ENCODE results near the gene CFAP58. TPM values are rescaled to one million over a fixed set of nuclear protein-coding genes. Genes with fewer than 3 reads are reported as not detected.

CFAP58 gene
- total and polyA plus RNA-seq, 2 of the 13 experiments (the other 11 are each of a cell fraction or from before 2014, with no cell fraction given) = 0.03 TPM; not detected in 1

DNA sequence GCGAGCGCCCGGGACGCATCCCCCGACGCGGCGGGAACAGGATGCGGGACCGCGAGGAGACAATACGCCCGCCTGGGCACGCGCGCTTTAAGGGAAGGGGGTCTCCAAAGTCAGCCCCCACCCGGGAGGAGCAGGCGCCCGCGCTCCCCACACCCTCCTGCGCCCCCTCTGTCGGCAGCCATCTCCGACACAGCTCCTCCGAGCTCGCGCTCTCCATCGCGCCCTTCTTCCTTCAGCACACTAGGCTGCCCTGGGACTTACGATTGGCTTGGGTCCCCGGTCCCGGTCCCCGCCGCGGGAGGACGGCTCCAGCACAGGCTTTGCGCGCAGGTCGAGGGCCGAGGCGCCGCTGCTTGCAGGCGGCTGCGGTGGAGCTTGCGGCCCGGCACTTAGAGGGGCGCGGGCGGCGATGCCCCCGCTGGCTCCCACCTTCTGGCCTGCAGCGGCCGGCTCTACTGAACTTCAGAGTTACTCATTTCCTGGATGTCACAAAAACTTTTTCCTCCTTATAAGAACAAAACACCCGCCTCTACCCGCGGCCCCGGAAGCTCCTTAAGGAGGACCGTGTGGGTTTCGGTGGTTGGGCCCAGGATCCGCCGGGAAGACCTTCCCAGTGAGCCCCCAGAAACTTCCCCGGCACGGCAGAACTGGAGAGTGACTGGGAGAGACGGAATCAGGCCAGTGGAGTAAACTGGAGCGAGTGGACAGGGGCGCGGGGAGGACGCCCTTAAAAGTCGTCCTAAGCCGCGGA, 15.5 kb upstream of the CFAP58 start, which contains the start of gene ITPRIP (continued):
- TF ChIP-seq, protein P1, sequence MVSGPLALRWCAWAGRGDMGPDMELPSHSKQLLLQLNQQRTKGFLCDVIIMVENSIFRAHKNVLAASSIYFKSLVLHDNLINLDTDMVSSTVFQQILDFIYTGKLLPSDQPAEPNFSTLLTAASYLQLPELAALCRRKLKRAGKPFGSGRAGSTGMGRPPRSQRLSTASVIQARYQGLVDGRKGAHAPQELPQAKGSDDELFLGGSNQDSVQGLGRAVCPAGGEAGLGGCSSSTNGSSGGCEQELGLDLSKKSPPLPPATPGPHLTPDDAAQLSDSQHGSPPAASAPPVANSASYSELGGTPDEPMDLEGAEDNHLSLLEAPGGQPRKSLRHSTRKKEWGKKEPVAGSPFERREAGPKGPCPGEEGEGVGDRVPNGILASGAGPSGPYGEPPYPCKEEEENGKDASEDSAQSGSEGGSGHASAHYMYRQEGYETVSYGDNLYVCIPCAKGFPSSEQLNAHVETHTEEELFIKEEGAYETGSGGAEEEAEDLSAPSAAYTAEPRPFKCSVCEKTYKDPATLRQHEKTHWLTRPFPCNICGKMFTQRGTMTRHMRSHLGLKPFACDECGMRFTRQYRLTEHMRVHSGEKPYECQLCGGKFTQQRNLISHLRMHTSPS (CRISPR knock-in tag; IDR thresholded peaks at IDR 0.05; ENCODE audit: low read depth) = no peak
- TF ChIP-seq ZNF747 (CRISPR knock-in tag; IDR thresholded peaks at IDR 0.05; ENCODE audit: borderline replicate concordance) (peak; percentile 79; the same call in 1 of the 2 replicates), THYN1 (CRISPR knock-in tag; IDR thresholded peaks at IDR 0.05; ENCODE audit: borderline replicate concordance, low read depth) (no peak), DZIP1 (CRISPR knock-in tag; IDR thresholded peaks at IDR 0.05) (peak; percentile 63; the same call in 1 of the 2 replicates), DPF2 (CRISPR knock-in tag; IDR thresholded peaks at IDR 0.05; ENCODE audit: borderline replicate concordance, low read depth) (no peak), TBL1XR1 (IDR thresholded peaks at IDR 0.05; ENCODE audit: borderline replicate concordance, low read length, partially characterized antibody) (no peak), DR1 (CRISPR knock-in tag; IDR thresholded peaks at IDR 0.05) (no peak), DMTF1 (CRISPR knock-in tag; IDR thresholded peaks at IDR 0.05) (no peak), CENPBD1 (CRISPR knock-in tag; IDR thresholded peaks at IDR 0.05; ENCODE audit: borderline replicate concordance, low read depth) (no peak), FOSL1 (CRISPR knock-in tag; IDR thresholded peaks at IDR 0.05; ENCODE audit: borderline replicate concordance) (no peak), ZNF121 (CRISPR knock-in tag; IDR thresholded peaks at IDR 0.05) (peak; percentile 63; the same call in 1 of the 2 replicates), POLR2AphosphoS2 (IDR thresholded peaks at IDR 0.05; ENCODE audit: low read depth, low read length) (no peak), FOXA3 (CRISPR knock-in tag; IDR thresholded peaks at IDR 0.05) (no peak), LRRFIP1 (CRISPR knock-in tag; conservative IDR thresholded peaks at IDR 0.05) (no peak)
- TF ChIP-seq, protein P2, sequence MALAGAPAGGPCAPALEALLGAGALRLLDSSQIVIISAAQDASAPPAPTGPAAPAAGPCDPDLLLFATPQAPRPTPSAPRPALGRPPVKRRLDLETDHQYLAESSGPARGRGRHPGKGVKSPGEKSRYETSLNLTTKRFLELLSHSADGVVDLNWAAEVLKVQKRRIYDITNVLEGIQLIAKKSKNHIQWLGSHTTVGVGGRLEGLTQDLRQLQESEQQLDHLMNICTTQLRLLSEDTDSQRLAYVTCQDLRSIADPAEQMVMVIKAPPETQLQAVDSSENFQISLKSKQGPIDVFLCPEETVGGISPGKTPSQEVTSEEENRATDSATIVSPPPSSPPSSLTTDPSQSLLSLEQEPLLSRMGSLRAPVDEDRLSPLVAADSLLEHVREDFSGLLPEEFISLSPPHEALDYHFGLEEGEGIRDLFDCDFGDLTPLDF (CRISPR knock-in tag; IDR thresholded peaks at IDR 0.05) = no peak; the same call in 1 of the 2 replicates
